LHCN-M2 (cell line): ENCODE data around the gene CLEC5A. TPM values are rescaled to one million over a fixed set of nuclear protein-coding genes. Genes with fewer than 3 reads are reported as not detected.
"Not testable (repeated sequence)": the region's sequence is repeated elsewhere in the genome, so short reads cannot be mapped to it uniquely, and the experiment has no call there.

Source experiments
- DNase-seq: peaks from one replicate; pipeline ENCODE4 v3.0.0-alpha.2; 2012; ENCODE audit warnings: low read depth
- total RNA-seq: library from RNA; depleted of rRNA; stranded (reverse); fragments of >200 nt; gene quantifications from 2 replicates; pipeline ENCODE4 v1.2.3, GENCODE V29; 2014

Gene CLEC5A
- total RNA-seq, 1 experiment from 2014 or later = not detected

- no peak for DNase-seq
Observed at GRCh38 chr7:141949021-141949420, 2.2 kb upstream of the CLEC5A start.

GRCh38 chr7:141945356-141945755, 1.4 kb downstream of the CLEC5A start:
- DNase-seq = peak; percentile 47

DNA sequence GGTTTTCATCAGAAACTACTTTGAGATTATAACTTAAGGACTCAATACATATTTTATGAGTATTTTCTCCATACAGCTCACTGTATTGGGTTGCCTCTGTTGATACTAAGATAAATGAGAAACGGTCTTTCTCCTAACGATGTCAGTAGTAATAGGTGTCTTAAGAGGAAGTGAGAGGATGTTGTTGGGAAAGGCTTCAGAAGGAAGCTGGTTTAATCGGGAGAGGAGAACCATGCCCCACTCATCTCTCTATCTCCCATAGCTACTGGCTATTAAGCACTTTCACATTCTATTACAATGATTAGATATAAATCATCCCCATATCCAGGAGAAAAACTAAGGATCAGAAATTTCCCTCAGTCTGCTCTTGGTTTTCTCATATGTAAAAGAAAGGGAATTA, 2.0 kb downstream of the CLEC5A start:
- no peak for DNase-seq

GRCh38 chr7:141943846-141944245, 2.9 kb downstream of the CLEC5A start:
- no peak for DNase-seq

- no peak for DNase-seq
Observed at GRCh38 chr7:141941075-141941474, 5.7 kb downstream of the CLEC5A start.

DNA sequence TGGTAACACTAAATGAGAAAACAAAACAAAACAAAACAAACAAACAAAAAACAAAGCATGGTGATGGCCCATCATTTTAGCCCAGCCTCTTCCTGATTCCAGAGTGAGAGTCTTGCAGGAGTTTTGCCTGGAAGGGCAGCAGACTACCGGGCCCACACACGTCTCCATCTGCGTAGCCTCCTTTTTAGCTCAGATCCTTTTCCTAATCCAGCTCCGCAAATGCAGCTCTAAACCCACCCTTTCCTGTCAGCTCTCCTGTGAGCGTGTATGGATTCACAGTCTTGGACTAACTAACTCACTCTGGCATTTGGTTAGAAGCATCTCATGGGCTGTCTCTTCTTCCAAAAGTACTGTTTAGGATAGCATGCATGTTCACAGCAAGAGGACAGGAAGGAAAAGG, 16.6 kb downstream of the CLEC5A start:
- DNase-seq = no peak

GRCh38 chr7:141928845-141929195, 18.0 kb downstream of the CLEC5A start:
- no peak for DNase-seq

GRCh38 chr7:141928146-141928844, 18.5 kb downstream of the CLEC5A start:
- no peak for DNase-seq

DNA sequence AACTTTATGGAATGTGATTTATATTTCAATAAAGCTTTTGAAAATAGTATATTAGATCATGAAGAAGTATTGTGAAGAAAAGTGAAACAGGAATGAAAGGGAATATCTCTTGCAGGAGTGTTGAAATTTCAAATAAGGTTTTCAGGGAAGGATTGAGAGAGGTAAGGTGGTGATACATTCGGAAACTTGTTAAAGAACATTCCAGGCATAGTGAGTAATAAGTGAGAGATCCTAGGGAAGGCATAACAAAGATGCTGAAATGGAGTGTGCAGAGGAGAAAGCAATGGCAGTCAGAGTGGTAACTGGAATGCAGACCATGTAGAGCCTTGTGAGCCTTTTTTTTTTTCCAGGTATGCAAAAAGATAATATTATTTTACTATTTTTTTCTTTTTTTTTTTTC, 26.5 kb downstream of the CLEC5A start:
- no peak for DNase-seq

- no peak for DNase-seq
Observed at GRCh38 chr7:141916099-141916498, 30.7 kb downstream of the CLEC5A start, which contains the start of gene OR9A4. OR9A4 (plus strand) TSS chr7:141916399; CDS start chr7:141918876, 2,477 bp downstream.

- DNase-seq = peak; percentile 26
Observed at GRCh38 chr7:141915565-141915964, 31.2 kb downstream of the CLEC5A start.

GRCh38 chr7:141911391-141911790, 35.4 kb downstream of the CLEC5A start:
- no peak for DNase-seq

DNA sequence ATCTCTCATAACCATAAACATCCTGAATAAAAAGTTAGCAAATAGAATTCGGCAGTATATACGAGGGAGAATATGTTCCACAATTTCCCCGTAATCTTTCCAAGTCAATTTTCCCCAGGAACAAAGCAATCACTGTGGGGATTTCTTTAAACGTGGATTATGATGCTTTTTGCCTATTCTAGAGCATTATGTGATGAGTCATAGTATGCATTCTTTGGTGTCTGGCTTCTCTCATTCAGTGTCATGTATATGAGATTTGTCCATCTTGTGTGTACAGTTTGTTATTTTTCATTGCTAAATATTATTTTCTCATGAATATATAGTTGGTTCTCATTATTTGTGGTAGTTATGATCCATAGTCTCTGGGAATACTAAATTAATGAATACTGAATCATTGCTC, 40.5 kb downstream of the CLEC5A start:
- no peak for DNase-seq

GRCh38 chr7:141899366-141899765, 47.4 kb downstream of the CLEC5A start:
- DNase-seq = not testable (repeated sequence)

DNA sequence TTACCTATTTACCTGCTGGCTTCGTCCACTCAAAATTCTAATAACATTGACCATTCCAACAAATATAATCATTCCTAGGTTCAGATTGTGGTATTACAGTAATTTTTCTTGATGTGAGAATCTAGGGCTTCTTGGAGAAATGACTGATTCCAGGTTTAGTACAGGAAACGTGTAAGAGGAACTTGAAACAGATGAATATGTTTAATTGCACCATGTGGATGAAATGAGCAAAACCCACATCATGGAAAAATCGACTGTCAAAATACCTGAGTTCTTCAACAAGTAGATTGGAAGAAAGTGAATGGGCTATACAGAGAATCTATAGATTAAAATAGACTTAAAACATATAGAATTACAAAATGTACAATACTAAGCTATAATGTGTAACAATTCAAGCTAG, 55.4 kb downstream of the CLEC5A start:
- no peak for DNase-seq

GRCh38 chr7:141889321-141889720, 57.5 kb downstream of the CLEC5A start:
- no peak for DNase-seq

DNA sequence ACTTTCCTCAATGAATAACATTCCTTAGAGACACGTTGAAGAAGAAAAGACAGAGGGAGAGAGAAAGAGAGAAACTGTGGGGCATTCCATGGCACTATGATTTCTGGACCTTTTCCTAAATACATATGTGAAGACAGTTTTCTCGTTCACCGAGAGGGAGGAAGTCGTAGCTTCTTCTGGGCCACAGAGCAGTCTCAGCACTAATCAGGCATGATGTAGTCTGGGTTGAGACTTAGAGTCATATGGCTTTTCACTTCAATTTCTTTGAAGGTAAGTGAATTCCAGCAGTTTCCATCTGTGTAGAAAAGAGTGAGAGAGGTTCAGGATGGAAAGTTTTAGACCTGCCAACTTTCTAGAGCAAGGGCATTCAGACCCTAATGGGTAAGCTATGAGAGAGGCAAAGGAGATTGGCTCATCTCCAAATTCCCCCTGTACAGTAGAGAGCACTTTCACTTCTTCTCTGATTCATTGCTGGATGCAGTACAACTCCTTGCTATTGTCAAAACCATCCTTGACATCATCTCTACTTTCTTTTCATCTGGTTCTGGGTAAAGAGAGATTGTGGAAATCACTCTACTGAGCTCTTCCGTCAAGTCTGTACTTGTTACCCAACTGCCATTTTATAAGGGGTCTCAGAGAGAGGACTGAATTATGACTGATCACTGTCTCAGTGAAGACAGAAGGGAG, 62.1 kb downstream of the CLEC5A start:
- DNase-seq = no peak

- DNase-seq = no peak
Observed at GRCh38 chr7:141880960-141881359, 65.8 kb downstream of the CLEC5A start.

DNA sequence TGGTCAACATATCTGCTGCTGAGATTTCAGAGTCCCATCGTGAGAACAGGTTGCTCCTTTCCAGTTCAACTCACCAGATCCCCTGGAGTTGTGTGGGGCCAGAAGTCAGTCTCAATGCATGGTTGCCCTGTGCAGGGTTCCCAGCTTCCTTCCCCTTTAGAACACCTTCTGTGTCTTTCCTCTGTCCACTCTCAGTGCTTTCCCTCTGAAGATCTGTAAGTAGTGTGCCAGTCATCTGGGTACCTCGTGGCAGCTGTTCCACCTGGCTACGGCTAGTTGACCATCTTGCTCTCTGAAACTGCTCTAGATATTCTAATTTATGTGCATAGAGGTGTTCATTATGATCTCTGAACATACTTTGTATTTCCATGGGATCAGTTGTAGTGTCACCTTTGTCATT, 69.4 kb downstream of the CLEC5A start:
- DNase-seq = no peak
